GM19351 (cell line): Measurements from ENCODE around the gene CTXN1.
"Not testable (repeated sequence)": the region's sequence is repeated elsewhere in the genome, so short reads cannot be mapped to it uniquely, and the experiment has no call there.

Source experiments
- ATAC-seq: cut with Tn5 transposase; IDR thresholded peaks from one replicate; pipeline ENCODE4 v1.9.1; 2021; ENCODE audit warnings: mild to moderate bottlenecking, moderate library complexity; ENCODE audit not compliant: unreplicated experiment

CTXN1 gene

DNA sequence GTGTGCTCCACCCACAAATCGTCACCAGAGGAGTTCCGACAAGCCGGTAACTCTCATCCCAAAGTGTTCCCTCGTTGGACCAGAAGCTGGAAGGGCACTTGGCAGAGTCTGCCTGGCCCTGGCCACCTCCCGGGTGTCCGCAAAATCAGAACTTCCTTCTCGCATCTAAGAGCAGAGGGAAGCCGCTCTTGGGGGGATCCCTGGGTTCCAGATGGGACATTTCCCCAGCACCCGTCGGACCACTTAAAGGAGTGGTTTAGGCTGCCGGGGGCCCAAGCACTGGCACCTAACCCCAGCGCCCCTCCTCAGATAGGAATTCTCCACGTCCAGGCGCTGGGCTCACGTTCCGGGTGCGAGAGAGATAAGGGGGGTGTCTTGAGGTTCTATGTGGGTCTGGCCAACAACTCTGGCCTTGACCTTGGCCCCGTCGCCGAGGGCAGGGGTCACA lies 23.1 kb downstream of the CTXN1 start:
- ATAC-seq: no peak

GRCh38 chr19:7901337-7901736 lies 24.6 kb downstream of the CTXN1 start:
- no peak for ATAC-seq

- no peak for ATAC-seq
These were observed 25.0 kb downstream of the CTXN1 start for GRCh38 chr19:7900931-7901330.

DNA sequence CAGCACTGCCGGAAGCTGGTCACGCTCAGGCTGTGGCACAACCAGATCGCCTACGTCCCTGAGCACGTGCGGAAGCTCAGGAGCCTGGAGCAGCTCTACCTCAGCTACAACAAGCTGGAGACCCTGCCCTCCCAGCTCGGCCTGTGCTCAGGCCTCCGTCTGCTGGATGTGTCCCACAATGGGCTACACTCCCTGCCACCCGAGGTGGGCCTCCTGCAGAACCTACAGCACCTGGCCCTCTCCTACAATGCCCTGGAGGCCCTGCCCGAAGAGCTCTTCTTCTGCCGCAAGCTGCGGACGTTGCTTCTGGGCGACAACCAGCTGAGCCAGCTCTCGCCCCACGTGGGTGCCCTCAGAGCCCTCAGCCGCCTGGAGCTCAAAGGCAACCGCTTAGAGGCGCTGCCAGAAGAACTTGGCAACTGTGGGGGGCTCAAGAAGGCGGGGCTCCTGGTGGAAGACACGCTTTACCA lies 25.5 kb downstream of the CTXN1 start:
- no peak for ATAC-seq

GRCh38 chr19:7899751-7900378 lies 26.1 kb downstream of the CTXN1 start:
- ATAC-seq: no peak

GRCh38 chr19:7898967-7899366 lies 27.0 kb downstream of the CTXN1 start:
- no peak for ATAC-seq

DNA sequence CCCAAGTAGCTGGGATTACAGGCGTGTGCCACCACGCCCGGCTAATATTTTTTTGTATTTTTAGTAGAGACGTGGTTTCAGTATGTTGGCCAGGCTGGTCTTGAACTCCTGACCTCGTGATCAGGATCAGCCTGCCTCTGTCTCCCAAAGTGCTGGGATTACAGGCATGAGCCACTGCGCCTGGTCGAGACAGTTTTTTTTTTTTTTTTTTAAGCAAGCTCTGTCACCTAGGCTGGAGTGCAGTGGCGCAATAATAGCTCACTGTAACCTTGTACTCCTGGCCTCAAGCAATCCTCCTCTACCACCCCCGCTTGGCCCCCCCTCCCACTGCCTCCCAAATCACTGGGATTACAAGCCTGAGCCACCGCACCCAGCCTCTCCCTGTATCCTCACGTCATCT lies 28.6 kb downstream of the CTXN1 start:
- ATAC-seq: no peak

DNA sequence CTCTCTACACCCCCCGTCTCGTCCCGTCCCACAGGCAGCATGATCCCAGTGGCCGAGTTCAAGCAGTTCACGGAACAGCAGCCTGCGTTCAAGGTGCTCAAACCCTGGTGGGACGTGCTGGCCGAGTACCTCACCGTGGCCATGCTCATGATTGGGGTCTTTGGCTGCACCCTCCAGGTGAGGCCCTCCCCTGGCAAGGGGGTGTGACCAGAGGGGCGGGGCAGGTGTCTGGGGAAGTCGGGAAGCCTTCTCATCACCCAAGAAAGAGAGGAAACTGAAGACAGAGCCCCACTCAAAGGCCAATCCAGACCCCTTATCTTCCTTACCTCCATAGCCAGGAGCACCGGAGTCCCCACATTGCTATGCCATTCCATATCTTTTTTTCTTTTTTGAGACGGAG lies 30.4 kb downstream of the CTXN1 start:
- ATAC-seq: no peak

DNA sequence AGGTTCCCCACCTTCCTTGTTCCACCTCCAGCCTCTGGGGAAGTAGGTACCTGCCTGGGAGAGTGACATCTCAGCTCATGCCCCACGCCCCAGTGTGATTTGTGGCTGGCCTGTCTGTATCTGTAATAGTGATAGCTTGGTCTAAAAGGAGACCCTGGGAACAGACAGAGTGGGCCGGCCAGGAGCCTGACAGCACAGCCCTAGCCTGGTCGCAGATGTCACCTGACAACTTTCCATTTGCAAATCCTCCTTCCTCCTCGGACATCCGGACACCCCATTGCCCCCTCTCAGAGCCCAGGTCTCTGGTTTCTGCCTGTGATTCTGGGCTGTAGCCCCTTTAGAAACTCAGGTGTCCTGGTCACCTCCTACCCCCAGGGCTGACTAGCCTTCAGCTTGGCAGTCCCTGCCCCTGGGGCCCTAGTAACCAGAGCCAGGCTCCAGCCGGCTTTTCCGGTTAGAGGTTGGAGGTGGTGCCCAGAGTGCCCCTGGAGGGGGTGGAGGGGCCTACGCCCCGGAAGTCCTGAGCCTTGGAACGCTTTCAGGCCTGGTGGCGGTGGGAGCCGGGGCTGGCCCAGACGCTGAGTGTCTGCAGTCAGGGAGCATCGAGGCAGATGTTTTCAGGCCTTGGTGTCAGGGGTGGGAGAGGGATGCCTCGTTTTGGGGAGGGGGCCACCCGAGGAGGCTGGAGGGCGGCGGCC lies 31.2 kb downstream of the CTXN1 start:
- ATAC-seq: no peak

DNA sequence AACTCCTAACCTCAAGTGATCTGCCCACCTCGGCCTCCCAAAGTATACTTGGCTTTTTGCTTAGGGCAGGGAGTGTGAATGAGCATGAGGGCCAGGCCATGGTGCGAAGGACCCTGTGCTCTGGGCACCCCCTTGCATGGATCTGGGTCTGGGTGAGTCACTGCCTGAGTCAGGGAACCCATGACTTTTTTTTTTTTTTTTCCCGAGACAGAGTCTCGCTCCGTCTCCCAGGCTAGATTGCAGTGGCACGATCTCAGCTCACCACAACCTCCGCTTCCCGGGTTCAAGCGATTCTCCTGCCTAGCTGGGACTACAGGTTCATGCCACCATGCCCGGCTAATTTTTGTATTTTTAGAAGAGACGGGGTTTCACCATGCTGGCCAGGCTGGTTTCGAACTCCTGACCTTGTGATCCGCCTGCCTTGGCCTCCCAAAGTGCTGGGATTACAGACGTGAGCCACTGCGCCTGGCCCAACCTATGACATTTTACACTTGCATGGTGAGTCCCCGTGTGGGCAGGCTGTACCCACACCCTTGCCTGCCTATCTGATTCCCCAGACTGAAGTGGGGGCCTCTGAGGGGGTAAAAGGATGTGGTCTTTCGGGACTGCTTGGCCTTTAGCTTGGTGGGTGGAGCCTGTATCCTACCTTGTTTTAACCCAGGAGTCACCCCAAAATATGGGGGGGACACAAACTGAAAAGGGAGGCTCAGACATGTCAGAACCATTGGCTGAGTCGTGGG lies 32.4 kb downstream of the CTXN1 start:
- not testable (repeated sequence) for ATAC-seq

DNA sequence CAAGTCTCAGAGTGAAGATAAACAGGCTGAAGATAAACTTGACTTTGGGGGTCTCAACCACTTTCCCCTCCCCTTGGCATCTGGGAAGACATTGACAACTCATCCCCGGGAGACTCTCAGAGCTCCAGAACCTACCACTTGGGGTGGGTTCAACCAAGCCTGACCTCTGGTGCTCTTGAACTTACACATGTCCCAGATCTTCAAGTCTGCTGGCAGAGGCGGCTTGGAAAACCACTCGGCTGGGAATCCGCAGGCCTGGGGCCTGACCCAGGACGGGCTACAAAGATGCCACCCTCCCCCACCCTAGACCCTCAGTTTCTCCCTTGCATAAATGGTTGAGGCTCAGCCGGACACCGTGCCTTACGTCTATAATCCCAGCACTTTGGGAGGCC lies 37.1 kb downstream of the CTXN1 start:
- no peak for ATAC-seq

- no peak for ATAC-seq
These were observed 37.6 kb downstream of the CTXN1 start, which contains the start of gene LRRC8E for GRCh38 chr19:7888145-7888825. TSS of gene LRRC8E (plus strand) at chr19:7888510. CDS start at chr19:7895604, 7,094 bp downstream.

GRCh38 chr19:7887408-7888144 lies 38.4 kb downstream of the CTXN1 start:
- no peak for ATAC-seq

- no peak for ATAC-seq
These were observed 40.1 kb downstream of the CTXN1 start for GRCh38 chr19:7885818-7886217.

DNA sequence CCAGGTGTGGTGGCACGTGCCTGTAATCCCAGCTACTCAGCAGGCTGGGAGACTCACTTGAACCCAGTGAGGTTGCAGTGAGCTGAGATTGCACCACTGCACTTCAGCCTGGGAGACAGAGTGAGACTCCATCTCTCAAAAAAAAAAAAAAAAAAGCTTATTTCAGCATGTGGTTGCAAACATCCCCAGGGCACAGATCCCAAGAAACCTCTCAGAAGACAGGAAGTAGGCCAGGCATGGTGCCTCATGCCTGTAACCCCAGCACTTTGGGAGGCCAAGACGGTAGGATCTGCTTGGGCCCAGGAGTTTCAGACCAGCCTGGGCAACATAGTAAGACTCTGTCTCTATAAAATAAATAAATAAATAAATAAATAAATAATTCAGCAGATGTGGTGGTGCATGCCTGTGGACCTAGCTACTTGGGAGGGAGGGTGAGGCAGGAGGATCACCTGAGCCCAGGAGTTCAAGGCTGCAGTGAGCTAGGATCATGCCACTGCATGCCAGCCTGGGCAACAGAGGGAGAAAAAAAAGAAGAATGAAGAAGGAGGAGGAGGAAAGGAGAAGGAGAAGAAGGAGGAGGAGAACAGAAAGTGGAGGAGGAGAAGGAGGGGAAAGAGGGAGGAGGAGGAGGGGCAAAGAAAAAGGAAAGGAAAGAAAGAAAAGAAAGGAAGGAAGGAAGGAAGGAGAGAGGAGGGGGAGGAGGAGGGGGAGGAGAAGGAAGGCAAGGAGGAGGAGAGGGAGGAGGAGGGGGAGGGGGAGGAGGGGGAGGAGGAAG lies 42.0 kb downstream of the CTXN1 start:
- ATAC-seq: no peak

DNA sequence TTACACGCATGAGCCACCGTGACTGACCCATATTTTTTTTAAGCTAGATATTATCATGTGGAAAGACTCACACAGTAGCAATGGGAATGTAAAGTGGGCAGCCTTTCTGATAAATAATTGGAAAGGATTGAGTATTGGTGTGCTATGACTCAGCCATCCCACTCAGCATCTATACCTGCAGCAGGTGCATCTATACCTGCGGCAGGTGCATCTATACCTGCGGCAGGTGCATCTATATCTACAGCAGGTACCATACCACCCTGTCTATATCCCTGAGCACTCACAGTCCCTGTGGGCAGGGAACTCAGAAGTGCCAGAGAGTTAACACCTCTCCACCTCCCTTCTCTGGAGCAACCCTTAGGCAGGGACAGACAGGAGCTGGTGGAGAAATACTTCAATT lies 42.8 kb downstream of the CTXN1 start:
- ATAC-seq: no peak

- no peak for ATAC-seq
These were observed 44.0 kb downstream of the CTXN1 start for GRCh38 chr19:7881910-7882309.

GRCh38 chr19:7879836-7880235 lies 46.1 kb downstream of the CTXN1 start:
- ATAC-seq: no peak

GRCh38 chr19:7879111-7879807 lies 46.7 kb downstream of the CTXN1 start:
- ATAC-seq: no peak
